Measurements from ENCODE around the gene ABR. TPM values are rescaled to one million over a fixed set of nuclear protein-coding genes. Genes with fewer than 3 reads are reported as not detected.

ABR gene
- total and polyA plus RNA-seq, 4 donors, result 2.7 to 12.9 (median 6.8) TPM

- Histone ChIP-seq H3K9ac (ENCODE audit: low read depth in 1 of 2, low read length in 2 of 2) (no peak overlapping the region), H3K36me3 (ENCODE audit: control insufficient read depth in 4 of 4, insufficient read depth in 3 of 4, low read depth in 1 of 4, low read length in 3 of 4) (no peaks in the 10 kb centered on the region), H3K27ac (ENCODE audit: low read depth in 1 of 2, low read length in 2 of 2) (no peak overlapping the region), H3K27me3 (ENCODE audit: control insufficient read depth in 4 of 4, insufficient read depth in 4 of 4, low read length in 3 of 4) (no peaks in the 10 kb centered on the region), H3K4me1 (ENCODE audit: control insufficient read depth in 4 of 4, insufficient read depth in 4 of 4, low read length in 3 of 4) (no peaks in the 10 kb centered on the region), H3K9me3 (ENCODE audit: control insufficient read depth in 4 of 4, low read length in 3 of 4) (no peaks in the 10 kb centered on the region), H3K4me3 (ENCODE audit: low read depth in 1 of 3, low read length in 3 of 3) (no peak overlapping the region)
- TF ChIP-seq EGR1 (IDR thresholded peaks at IDR 0.05; ENCODE audit: low read depth in 2 of 2) (no peak), GABPA (IDR thresholded peaks at IDR 0.05 in 1 of 2, conservative IDR thresholded peaks at IDR 0.05 in 1 of 2) (no peak), CTCF (IDR thresholded peaks at IDR 0.05; ENCODE audit: low read depth, low read length, missing input control) (no peak), FOXA1 (IDR thresholded peaks at IDR 0.05) (no peak), RXRA (IDR thresholded peaks at IDR 0.05) (no peak), HNF4G (IDR thresholded peaks at IDR 0.05) (no peak), RAD21 (IDR thresholded peaks at IDR 0.05) (no peak), NR2F2 (IDR thresholded peaks at IDR 0.05) (no peak), HNF4A (conservative IDR thresholded peaks at IDR 0.05) (no peak), JUND (IDR thresholded peaks at IDR 0.05) (no peak), ZBTB33 (IDR thresholded peaks at IDR 0.05) (no peak), FOXA2 (IDR thresholded peaks at IDR 0.05) (no peak), ATF3 (IDR thresholded peaks at IDR 0.05) (no peak), YY1 (IDR thresholded peaks at IDR 0.05) (no peak), MAX (IDR thresholded peaks at IDR 0.05) (no peak), SP1 (IDR thresholded peaks at IDR 0.05) (no peak), TAF1 (conservative IDR thresholded peaks at IDR 0.05) (no peak)
- DNase-seq (ENCODE audit: low spot score), result no peak
- WGBS, result 81% methylated on average over 27 of the region's 28 CpGs
These were observed 20.2 kb downstream of the ABR start for GRCh38 chr17:1159431-1160180.

GRCh38 chr17:1158879-1159278 is 20.9 kb downstream of the ABR start:
- Histone ChIP-seq H3K4me3 (ENCODE audit: low read depth in 1 of 3, low read length in 3 of 3) (no peak overlapping the region), H3K4me1 (ENCODE audit: control insufficient read depth in 4 of 4, insufficient read depth in 4 of 4, low read length in 3 of 4) (no peaks in the 10 kb centered on the region), H3K27me3 (ENCODE audit: control insufficient read depth in 4 of 4, insufficient read depth in 4 of 4, low read length in 3 of 4) (no peaks in the 10 kb centered on the region), H3K9ac (ENCODE audit: low read depth in 1 of 2, low read length in 2 of 2) (no peak overlapping the region), H3K36me3 (ENCODE audit: control insufficient read depth in 4 of 4, insufficient read depth in 3 of 4, low read depth in 1 of 4, low read length in 3 of 4) (peaks cover 0 to under 1% (median 0%) of the 10 kb centered on the region in 4 donors), H3K27ac (ENCODE audit: low read depth in 1 of 2, low read length in 2 of 2) (no peak overlapping the region), H3K9me3 (ENCODE audit: control insufficient read depth in 4 of 4, low read length in 3 of 4) (no peaks in the 10 kb centered on the region)
- TF ChIP-seq MAX (IDR thresholded peaks at IDR 0.05), result no peak
- no peak for TF ChIP-seq EGR1 (IDR thresholded peaks at IDR 0.05; ENCODE audit: low read depth in 2 of 2)
- TF ChIP-seq GABPA (IDR thresholded peaks at IDR 0.05 in 1 of 2, conservative IDR thresholded peaks at IDR 0.05 in 1 of 2), result no peak
- no peak for DNase-seq (ENCODE audit: low spot score)
- WGBS, result 82% methylated on average over 8 of the region's 8 CpGs

All from liver (tissue), 9 donors.